ENCODE data around the gene CRMP1. TPM values are rescaled to one million over a fixed set of nuclear protein-coding genes. Genes with fewer than 3 reads are reported as not detected.

Gene CRMP1
- total RNA-seq, 1 experiment from 2014 or later: not detected

DNA sequence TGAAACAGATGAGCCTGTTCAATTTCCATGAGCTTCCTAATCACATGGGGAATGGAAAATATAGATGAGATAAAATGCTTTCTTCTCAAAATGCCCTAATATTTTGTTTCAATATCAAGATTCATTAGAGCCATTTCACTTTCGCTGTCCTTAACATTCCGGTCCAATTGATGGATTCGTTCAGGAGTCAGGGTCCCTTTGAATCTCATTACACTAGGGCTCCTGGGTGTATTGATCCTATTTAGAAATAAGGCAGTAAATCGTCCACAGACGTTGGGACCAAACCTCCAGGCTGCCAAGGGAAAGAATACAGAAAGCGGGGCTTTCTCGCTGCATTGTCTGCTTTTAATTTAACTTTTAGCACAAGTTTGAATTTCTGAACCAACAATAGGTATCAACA, 20.6 kb upstream of the CRMP1 start:
- ChIA-PET CTCF (no interaction called here), POLR2A (ENCODE audit: unreplicated experiment) (no interaction called here)
- H3K4me2 ChIP-seq: no peak overlapping the region
- H2AFZ ChIP-seq: no peak overlapping the region
- intact Hi-C loops (cut with micrococcal nuclease; ENCODE audit: unreplicated experiment): no loop called here
- no peaks in the 10 kb centered on the region for H3K9me3 ChIP-seq (ENCODE audit: insufficient read depth, low read depth)
- no peaks in the 10 kb centered on the region for H3K79me2 ChIP-seq (ENCODE audit: low read depth)
- no peaks in the 10 kb centered on the region for H3F3A ChIP-seq (ENCODE audit: insufficient read depth, low read depth)
- H3K9me2 ChIP-seq (ENCODE audit: insufficient read depth): no peaks in the 10 kb centered on the region
- no peaks in the 10 kb centered on the region for H3K4me1 ChIP-seq (replicated peaks; ENCODE audit: insufficient read depth)
- H3K36me3 ChIP-seq (ENCODE audit: low read depth): no peaks in the 10 kb centered on the region
- no peak overlapping the region for H3K4me3 ChIP-seq
- H4K20me1 ChIP-seq (ENCODE audit: insufficient read depth): no peaks in the 10 kb centered on the region
- no peak for DNase-seq
- no TSS peak for BruUV-seq (replicated peaks)
- no peak overlapping the region for H3K27ac ChIP-seq
- H3K27me3 ChIP-seq (ENCODE audit: insufficient read depth, low read depth): peaks cover 46% of the 10 kb centered on the region
- TF ChIP-seq, protein P1, sequence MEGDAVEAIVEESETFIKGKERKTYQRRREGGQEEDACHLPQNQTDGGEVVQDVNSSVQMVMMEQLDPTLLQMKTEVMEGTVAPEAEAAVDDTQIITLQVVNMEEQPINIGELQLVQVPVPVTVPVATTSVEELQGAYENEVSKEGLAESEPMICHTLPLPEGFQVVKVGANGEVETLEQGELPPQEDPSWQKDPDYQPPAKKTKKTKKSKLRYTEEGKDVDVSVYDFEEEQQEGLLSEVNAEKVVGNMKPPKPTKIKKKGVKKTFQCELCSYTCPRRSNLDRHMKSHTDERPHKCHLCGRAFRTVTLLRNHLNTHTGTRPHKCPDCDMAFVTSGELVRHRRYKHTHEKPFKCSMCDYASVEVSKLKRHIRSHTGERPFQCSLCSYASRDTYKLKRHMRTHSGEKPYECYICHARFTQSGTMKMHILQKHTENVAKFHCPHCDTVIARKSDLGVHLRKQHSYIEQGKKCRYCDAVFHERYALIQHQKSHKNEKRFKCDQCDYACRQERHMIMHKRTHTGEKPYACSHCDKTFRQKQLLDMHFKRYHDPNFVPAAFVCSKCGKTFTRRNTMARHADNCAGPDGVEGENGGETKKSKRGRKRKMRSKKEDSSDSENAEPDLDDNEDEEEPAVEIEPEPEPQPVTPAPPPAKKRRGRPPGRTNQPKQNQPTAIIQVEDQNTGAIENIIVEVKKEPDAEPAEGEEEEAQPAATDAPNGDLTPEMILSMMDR (conservative IDR thresholded peaks at IDR 0.05): no peak

DNA sequence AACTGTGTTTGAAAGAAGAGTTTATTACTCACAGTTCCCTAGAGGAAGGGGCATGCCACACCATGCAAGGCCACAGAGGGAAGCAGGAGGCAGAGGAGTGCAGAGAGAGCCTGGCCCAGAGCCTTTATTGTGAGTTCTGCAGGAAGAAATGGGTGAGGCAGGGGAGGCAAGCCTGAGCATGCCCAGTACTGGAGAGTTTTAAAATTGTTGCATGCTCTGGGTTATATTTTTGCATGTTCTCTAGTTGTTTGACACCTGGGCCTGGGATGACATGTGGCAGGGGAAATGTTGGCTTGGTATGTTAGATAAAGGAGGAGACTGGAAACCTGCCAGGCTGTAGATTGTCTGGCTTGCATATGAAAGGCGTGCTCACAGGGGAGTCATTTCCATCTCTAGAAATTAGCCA, 19.7 kb upstream of the CRMP1 start:
- Histone ChIP-seq H3K4me3 (no peak overlapping the region), H3K79me2 (ENCODE audit: low read depth) (no peaks in the 10 kb centered on the region), H3K9me3 (ENCODE audit: insufficient read depth, low read depth) (no peaks in the 10 kb centered on the region), H3F3A (ENCODE audit: insufficient read depth, low read depth) (no peaks in the 10 kb centered on the region), H4K20me1 (ENCODE audit: insufficient read depth) (no peaks in the 10 kb centered on the region), H3K4me1 (replicated peaks; ENCODE audit: insufficient read depth) (no peaks in the 10 kb centered on the region), H3K9me2 (ENCODE audit: insufficient read depth) (no peaks in the 10 kb centered on the region), H3K27me3 (ENCODE audit: insufficient read depth, low read depth) (peaks cover 38% of the 10 kb centered on the region), H3K4me2 (no peak overlapping the region), H3K27ac (no peak overlapping the region), H3K36me3 (ENCODE audit: low read depth) (no peaks in the 10 kb centered on the region), H2AFZ (no peak overlapping the region)
- BruUV-seq (replicated peaks): no TSS peak
- ChIA-PET CTCF (no interaction called here), POLR2A (ENCODE audit: unreplicated experiment) (no interaction called here)
- no peak for DNase-seq
- TF ChIP-seq, protein P1 (conservative IDR thresholded peaks at IDR 0.05): no peak
- no peak for TF ChIP-seq EZH2 (IDR thresholded peaks at IDR 0.05; ENCODE audit: low read depth)
- intact Hi-C loops (cut with micrococcal nuclease; ENCODE audit: unreplicated experiment): no loop called here

DNA sequence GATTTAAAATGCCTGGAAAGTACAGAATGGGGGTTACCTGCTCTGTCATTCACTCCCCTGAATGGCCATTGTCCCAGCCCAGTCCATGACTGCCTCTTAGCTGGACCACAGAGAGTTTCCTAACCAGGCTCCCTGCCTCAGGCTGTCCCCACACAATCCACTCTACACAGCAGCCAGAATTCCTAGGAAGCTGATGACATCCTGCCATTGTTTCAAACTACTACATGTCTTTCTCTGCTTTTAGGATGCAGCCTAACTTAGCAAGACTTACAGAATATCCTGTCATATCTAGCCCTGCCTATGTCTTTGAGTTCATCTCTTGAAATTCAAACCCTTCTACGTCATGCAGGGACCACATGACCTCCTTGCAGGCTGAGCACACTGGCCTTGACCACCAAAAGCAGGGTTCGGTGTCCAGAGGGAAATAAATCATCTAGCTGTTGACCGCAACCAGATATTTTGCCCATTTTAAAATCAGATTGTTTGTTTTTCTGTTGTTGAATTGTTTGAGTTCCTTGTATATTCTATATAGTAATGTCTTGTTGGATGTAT, 16.1 kb upstream of the CRMP1 start:
- POLR2A ChIA-PET (ENCODE audit: unreplicated experiment): no interaction called here

More for the DNA sequence above, 16.1 kb upstream of the CRMP1 start:
- no peaks in the 10 kb centered on the region for H4K20me1 ChIP-seq (ENCODE audit: insufficient read depth)
- intact Hi-C loops (cut with micrococcal nuclease; ENCODE audit: unreplicated experiment): no loop called here
- no TSS peak for BruUV-seq (replicated peaks)
- no peaks in the 10 kb centered on the region for H3K9me3 ChIP-seq (ENCODE audit: insufficient read depth, low read depth)
- H3K4me2 ChIP-seq: no peak overlapping the region
- H3K27ac ChIP-seq: no peak overlapping the region
- peaks cover 48% of the 10 kb centered on the region for H3K27me3 ChIP-seq (ENCODE audit: insufficient read depth, low read depth)
- H3K4me3 ChIP-seq: no peak overlapping the region
- no peaks in the 10 kb centered on the region for H3K79me2 ChIP-seq (ENCODE audit: low read depth)
- DNase-seq: no peak
- H3F3A ChIP-seq (ENCODE audit: insufficient read depth, low read depth): no peaks in the 10 kb centered on the region
- no peaks in the 10 kb centered on the region for H3K4me1 ChIP-seq (replicated peaks; ENCODE audit: insufficient read depth)
- no peaks in the 10 kb centered on the region for H3K9me2 ChIP-seq (ENCODE audit: insufficient read depth)
- no peak for TF ChIP-seq EZH2 (IDR thresholded peaks at IDR 0.05; ENCODE audit: low read depth)
- TF ChIP-seq, protein P1 (conservative IDR thresholded peaks at IDR 0.05): no peak
- H2AFZ ChIP-seq: no peak overlapping the region
- H3K36me3 ChIP-seq (ENCODE audit: low read depth): no peaks in the 10 kb centered on the region
- CTCF ChIA-PET: no interaction called here

Data from PC-9 (cell line).